Kidney (tissue), 14 donors: ENCODE results near the gene PFN3. TPM values are rescaled to one million over a fixed set of nuclear protein-coding genes. Genes with fewer than 3 reads are reported as not detected.

ENCODE experiments used
- DNase-seq, 5 donors: peaks; one replicate each; pipeline ENCODE4 v3.0.0-alpha.2; 2013 to 2020
- FAIRE-seq: peaks from 2 replicates; lab custom pipeline; 2012; peaks lifted over from hg19 to GRCh38; lab: Jason Lieb, UNC
- H3K27ac ChIP-seq, 2 donors: one replicate each; pipeline ENCODE4 v1.7.0; 2013; ENCODE audit warnings: low read depth in 2 of 2, low read length in 2 of 2, inconsistent platforms in 1 of 2
- H3K27me3 ChIP-seq: one replicate; pipeline ENCODE4 v1.7.1; 2013; ENCODE audit warnings: low read length, inconsistent platforms; ENCODE audit not compliant: control insufficient read depth, insufficient read depth
- H3K36me3 ChIP-seq, 3 donors: one replicate each; pipeline versions ENCODE4 v1.7.0 to v1.7.1; 2013; ENCODE audit warnings: low read length in 3 of 3, control low read depth in 1 of 3, inconsistent platforms in 1 of 3; ENCODE audit not compliant: insufficient read depth in 3 of 3, control insufficient read depth in 2 of 3
- H3K4me1 ChIP-seq, 3 donors: one replicate each; pipeline versions ENCODE4 v1.7.0 to v1.7.1; 2013; ENCODE audit warnings: low read length in 3 of 3, inconsistent platforms in 1 of 3, low read depth in 1 of 3; ENCODE audit not compliant: control insufficient read depth in 2 of 3, insufficient read depth in 2 of 3
- H3K4me3 ChIP-seq, 3 donors: one replicate each; pipeline versions ENCODE4 v1.7.0 to v1.8.1; 2013; ENCODE audit warnings: low read length in 3 of 3, control low read depth in 1 of 3, inconsistent platforms in 1 of 3
- H3K9ac ChIP-seq, 3 donors: one replicate each; pipeline versions ENCODE4 v1.7.0 to v1.7.1; 2013; ENCODE audit warnings: low read length in 3 of 3, control low read depth in 1 of 3, inconsistent platforms in 1 of 3
- H3K9me3 ChIP-seq, 3 donors: one replicate each; pipeline versions ENCODE4 v1.7.0 to v1.7.1; 2013; ENCODE audit warnings: low read length in 3 of 3, control low read depth in 1 of 3, inconsistent platforms in 1 of 3; ENCODE audit not compliant: control insufficient read depth in 2 of 3, insufficient read depth in 1 of 3
- intact Hi-C: fragments of 100-400 bp; cut with DNase I; formaldehyde crosslinking; loops from one replicate; pipeline ENCODE4 v1.11.1; 2022
- polyA plus RNA-seq: library from polyadenylated mRNA; stranded (reverse); fragments of 350-450 nt; fragmentation: Illumina TruSeq; extraction: RNeasy Lipid Tissue Mini Kit (QIAGEN cat#74804); gene quantifications from one replicate; pipeline ENCODE4 v1.2.3, GENCODE V29; 2014; ENCODE audit warnings: low read depth, low replicate concordance; ENCODE audit not compliant: insufficient read depth
- total RNA-seq: library from RNA; stranded (reverse); fragmentation: NEBNext Ultra II Directional; extraction: Animal tissue kit (Norgen Biotek cat#: 25700); gene quantifications from one replicate; pipeline ENCODE4 v1.2.1, GENCODE V29; 2021
- TF ChIP-seq, protein P1 (sequence below): IDR thresholded peaks from 3 replicates; pipeline ENCODE4 v1.5.1; 2012; ENCODE audit warnings: mild to moderate bottlenecking, moderate library complexity, borderline replicate concordance; ENCODE audit not compliant: insufficient read depth; ENCODE audit errors: extremely low read depth
- donor health status: control.
- donor health status: control.
- donor health status: control.
- donor health status: control.
- donor health status: control.
- donor health status: DM: yes; HTN: yes; CAD: no.
- donor health status: Normal renal cell carcinoma (clear cell type).

PFN3 gene
- total and polyA plus RNA-seq, 2 donors from 2014 or later, result not detected

DNA sequence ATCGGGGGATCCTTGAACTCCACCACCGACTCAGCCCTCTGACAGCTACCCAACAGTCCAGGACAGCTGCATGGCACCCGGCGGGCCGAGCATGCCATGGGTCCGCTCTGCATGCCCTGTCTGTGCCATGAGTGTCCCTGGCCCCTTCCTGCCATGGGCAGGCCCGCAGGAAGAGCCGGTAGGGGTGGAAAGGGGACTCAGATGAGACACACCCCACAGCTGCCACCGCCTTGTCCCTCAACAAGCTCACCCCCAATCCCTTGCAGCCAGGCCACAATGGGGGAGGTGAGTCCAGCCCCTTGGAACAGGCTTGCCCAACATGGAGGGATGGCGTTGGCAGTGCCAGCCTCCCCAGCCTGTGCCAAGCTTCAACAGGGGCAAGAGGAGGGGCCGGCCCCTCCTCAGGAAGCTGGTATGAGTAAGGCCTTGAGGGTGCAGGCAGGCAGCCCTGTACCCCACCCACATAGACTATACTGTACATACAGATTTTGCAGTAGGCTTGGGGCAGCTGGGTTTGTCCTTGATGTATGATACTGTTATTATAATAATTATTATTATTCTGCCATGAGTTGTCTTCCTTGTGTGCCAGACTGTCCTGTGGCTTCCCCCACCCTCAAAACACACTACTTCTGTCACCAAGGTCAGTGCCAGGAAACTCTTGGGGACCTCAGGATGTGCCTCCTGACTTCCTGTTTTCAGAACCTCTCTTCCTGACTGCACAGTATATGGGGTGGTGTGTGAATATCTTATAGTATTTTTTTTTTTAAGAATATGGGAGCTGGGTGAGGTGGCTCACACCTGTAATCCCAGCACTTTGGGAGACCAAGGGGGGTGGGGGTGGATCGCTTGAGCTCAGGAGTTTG lies 28.2 kb downstream of the PFN3 start:
- Histone ChIP-seq H3K27me3 (no peaks in the 10 kb centered on the region), H3K27ac (no peak overlapping the region), H3K9me3 (no peaks in the 10 kb centered on the region), H3K9ac (no peak overlapping the region), H3K4me3 (peak overlapping the region in 1 of 3 donors; percentile 72), H3K36me3 (no peaks in the 10 kb centered on the region), H3K4me1 (peaks cover 0 to 40% (median 29%) of the 10 kb centered on the region in 3 donors)
- TF ChIP-seq, protein P1, sequence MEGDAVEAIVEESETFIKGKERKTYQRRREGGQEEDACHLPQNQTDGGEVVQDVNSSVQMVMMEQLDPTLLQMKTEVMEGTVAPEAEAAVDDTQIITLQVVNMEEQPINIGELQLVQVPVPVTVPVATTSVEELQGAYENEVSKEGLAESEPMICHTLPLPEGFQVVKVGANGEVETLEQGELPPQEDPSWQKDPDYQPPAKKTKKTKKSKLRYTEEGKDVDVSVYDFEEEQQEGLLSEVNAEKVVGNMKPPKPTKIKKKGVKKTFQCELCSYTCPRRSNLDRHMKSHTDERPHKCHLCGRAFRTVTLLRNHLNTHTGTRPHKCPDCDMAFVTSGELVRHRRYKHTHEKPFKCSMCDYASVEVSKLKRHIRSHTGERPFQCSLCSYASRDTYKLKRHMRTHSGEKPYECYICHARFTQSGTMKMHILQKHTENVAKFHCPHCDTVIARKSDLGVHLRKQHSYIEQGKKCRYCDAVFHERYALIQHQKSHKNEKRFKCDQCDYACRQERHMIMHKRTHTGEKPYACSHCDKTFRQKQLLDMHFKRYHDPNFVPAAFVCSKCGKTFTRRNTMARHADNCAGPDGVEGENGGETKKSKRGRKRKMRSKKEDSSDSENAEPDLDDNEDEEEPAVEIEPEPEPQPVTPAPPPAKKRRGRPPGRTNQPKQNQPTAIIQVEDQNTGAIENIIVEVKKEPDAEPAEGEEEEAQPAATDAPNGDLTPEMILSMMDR, result no peak
- DNase-seq, result no peak
- no peak for FAIRE-seq
- intact Hi-C loops, result no loop called here

DNA sequence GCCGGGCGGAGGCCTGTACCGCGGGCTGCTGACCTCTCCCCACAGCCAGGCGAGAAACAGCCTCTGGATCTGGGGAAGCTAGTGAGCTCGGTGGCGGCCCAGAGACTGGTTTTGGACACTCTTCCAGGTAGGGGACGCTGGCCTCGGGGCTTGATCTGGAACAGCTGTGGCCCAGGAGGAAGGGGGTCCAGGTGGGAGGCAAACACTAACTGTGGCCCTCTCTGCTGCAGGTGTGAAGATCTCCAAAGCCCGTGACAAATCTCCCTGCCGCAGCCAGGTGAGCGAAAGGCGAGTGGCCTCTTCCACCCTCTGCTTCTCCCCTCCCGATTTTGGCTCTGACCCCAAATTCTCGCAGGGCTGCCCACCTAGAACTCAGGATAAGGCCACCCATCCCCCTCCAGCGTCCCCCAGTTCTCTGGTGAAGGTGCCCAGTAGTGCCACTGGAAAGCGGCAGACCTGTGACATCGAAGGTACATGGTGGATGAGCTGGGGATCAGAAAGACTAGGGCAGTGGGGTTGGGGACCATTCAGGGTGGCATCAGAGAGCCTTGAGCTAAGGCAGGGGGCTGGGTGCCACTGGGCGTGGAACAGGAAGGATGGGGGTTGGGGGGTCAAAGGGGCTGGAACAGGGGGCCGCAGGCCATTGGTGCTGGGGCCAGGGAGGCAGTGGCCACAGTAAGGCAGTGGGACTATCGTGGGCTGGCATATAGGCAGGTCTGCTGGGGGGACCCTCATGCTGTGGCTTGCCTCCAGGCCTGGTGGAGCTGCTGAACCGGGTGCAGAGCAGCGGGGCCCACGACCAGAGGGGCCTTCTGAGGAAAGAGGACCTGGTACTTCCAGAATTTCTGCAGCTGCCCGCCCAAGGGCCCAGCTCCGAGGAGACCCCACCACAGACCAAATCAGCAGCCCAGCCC lies 29.1 kb downstream of the PFN3 start:
- H3K9ac ChIP-seq, result peak overlapping the region in 2 of 3 donors; percentile 71 to 85
- DNase-seq (peak in 1 of 5 donors; percentile 72), FAIRE-seq (no peak)
- TF ChIP-seq, protein P1, result no peak
- no peaks in the 10 kb centered on the region for H3K9me3 ChIP-seq
- peaks cover 1 to 37% (median 28%) of the 10 kb centered on the region in 3 donors for H3K4me1 ChIP-seq
- peak overlapping the region; percentile 36 to 72 (median 71) for H3K4me3 ChIP-seq
- H3K36me3 ChIP-seq, result no peaks in the 10 kb centered on the region
- intact Hi-C loops, result no loop called here
- H3K27ac ChIP-seq, result peak overlapping the region; percentile 57 to 72
- no peaks in the 10 kb centered on the region for H3K27me3 ChIP-seq

DNA sequence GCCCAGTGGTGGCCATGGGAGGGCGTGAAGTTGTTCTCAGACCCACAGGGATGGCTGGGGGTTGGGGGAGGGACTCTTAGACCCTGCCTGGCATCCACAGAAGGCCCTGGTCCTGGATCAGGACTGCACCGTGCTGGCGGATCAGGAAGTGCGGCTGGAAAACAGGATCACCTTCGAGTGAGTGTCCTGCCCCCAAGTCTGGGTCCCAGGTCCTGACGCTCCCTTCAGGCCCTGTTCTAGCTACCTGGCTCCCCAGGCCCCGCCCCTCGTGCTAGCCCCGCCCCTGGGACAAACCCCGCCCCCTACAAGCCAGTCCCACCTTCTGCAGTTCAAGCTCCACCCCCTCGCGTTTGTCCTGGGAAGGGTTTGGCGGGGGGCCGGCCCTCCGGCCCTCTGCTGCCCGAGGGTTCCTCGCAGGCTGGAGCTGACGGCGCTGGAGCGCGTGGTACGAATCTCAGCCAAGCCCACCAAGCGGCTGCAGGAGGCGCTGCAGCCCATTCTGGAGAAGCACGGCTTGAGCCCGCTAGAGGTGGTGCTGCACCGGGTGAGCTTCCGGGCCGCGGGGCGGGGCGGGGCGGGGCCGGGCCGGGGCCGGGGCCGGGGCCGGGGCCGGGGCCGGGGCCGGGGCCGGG lies 29.9 kb downstream of the PFN3 start:
- Histone ChIP-seq H3K4me1 (peaks cover 3 to 42% (median 33%) of the 10 kb centered on the region in 3 donors), H3K9ac (no peak overlapping the region), H3K4me3 (peak overlapping the region in 1 of 3 donors; percentile 72), H3K27me3 (no peaks in the 10 kb centered on the region), H3K27ac (peak overlapping the region in 1 of 2 donors; percentile 33), H3K9me3 (no peaks in the 10 kb centered on the region), H3K36me3 (no peaks in the 10 kb centered on the region)
- intact Hi-C loops, result no loop called here
- FAIRE-seq, result no peak
- TF ChIP-seq, protein P1, result peak; percentile 66
- DNase-seq, result peak; percentile 95 to 97 (median 96)
